IMR-90 (cell line): ENCODE measurements around the gene ZNF415.

Experiments used
- CTCF ChIP-seq: conservative IDR thresholded peaks from 2 replicates; pipeline ENCODE4 v1.5.1; 2012; ENCODE audit warnings: mild to moderate bottlenecking, low read depth, low read length, improper control_type of control experiment
- MAZ ChIP-seq: IDR thresholded peaks from 2 replicates; pipeline ENCODE4 v1.6.1; 2012; ENCODE audit warnings: low read depth, mild to moderate bottlenecking, low read length, improper control_type of control experiment, moderate library complexity, borderline replicate concordance

GRCh38 chr19:53082929-53083328, 49.8 kb downstream of the ZNF415 start:
- TF ChIP-seq MAZ (no peak), CTCF (no peak)
